Thyroid gland (tissue), 4 donors: Measurements from ENCODE around the gene SLC29A4. TPM values are rescaled to one million over a fixed set of nuclear protein-coding genes. Genes with fewer than 3 reads are reported as not detected.
"Not testable (repeated sequence)": the region's sequence is repeated elsewhere in the genome, so short reads cannot be mapped to it uniquely, and the experiment has no call there.

Experiments
- DNase-seq, 2 donors: peaks; one replicate each; pipeline ENCODE4 v3.0.0-alpha.2; 2019
- H3K27ac ChIP-seq, 3 donors: fragments of 200-600 bp; sonication (generic); 1 replicate in 2 of 3; 2 replicates in 1 of 3; pipeline ENCODE4 v1.5.1; 2016 to 2019; ENCODE audit warnings: mild to moderate bottlenecking in 1 of 3, moderate library complexity in 1 of 3
- H3K27me3 ChIP-seq: fragments of 200-600 bp; sonication (generic); one replicate; pipeline ENCODE4 v1.5.1; 2019
- H3K36me3 ChIP-seq, 2 donors: fragments of 200-600 bp; sonication (generic); one replicate each; pipeline ENCODE4 v1.5.1; 2016 to 2019
- H3K4me1 ChIP-seq, 2 donors: fragments of 200-600 bp; sonication (generic); one replicate each; pipeline ENCODE4 v1.5.1; 2017 to 2019
- H3K4me3 ChIP-seq, 3 donors: fragments of 200-600 bp; sonication (generic); replicated peaks in 1 of 3; 1 replicate in 2 of 3; 2 replicates in 1 of 3; pipeline ENCODE4 v1.5.1; 2016; ENCODE audit warnings: mild to moderate bottlenecking in 1 of 3
- H3K9me3 ChIP-seq: fragments of 200-600 bp; sonication (generic); one replicate; pipeline ENCODE4 v1.5.1; 2017
- POLR2A ChIP-seq, 2 donors: fragments of 450-650 bp; IDR thresholded peaks; one replicate each; pipeline ENCODE4 v1.6.1; 2017; ENCODE audit warnings: antibody characterized with exemption in 2 of 2, mild to moderate bottlenecking in 2 of 2, moderate library complexity in 1 of 2
- WGBS, 2 donors: methylation state at CpG; one replicate each; pipeline ENCODE4 v1.1.5; 2017; 5-methylcytosine and 5-hydroxymethylcytosine counted together
- intact Hi-C: fragments of 100-400 bp; cut with DNase I; formaldehyde crosslinking; loops from one replicate; pipeline ENCODE4 v1.15.1; 2023
- total RNA-seq, 4 donors: library from RNA; depleted of rRNA; stranded (reverse); fragments of >200 nt; gene quantifications; one replicate each; pipeline ENCODE4 v1.2.3, GENCODE V29; 2016
- TF ChIP-seq, protein P1 (sequence below), 6 experiments: fragments of 200-600 bp in 3 of 6; fragments of 450-650 bp in 3 of 6; sonication (generic) in 3 of 6; IDR thresholded peaks; one replicate each; pipeline ENCODE4 v1.5.1; 2016 to 2019; ENCODE audit warnings: antibody characterized with exemption in 6 of 6, mild to moderate bottlenecking in 2 of 6, inconsistent platforms in 1 of 6, moderate library complexity in 1 of 6

SLC29A4 gene
- total RNA-seq, 4 donors from 2014 or later = 8.5 to 23.2 (median 14.4) TPM

DNA sequence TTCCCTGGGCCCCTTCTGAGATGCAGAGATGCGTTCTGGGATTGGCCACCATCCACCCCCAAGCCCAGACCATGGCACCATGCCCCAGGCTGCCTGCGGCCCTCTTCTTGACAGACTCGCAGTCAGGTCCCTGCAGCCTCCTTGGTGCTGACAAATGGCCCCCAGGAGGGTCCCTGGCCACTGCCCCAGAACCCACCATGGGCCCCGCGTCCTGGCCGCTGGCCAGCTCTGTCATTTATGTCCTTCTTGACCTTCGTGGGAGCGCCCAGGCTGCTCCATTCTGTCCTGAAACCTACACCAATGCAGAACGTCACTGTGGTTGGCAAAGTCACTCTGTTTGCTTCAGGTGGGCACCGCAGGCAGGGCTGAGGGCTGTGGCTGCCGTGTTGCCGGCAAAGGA is 39.5 kb upstream of the SLC29A4 start:
- intact Hi-C loops = loop anchor here (10.0 kb wide), 1 partner anchor 122 kb away; no protein-coding TSS in a partner anchor
- 74 to 80% methylated on average over 9 to 12 of the region's 12 CpGs for WGBS, 2 donors
- no peak for DNase-seq

GRCh38 chr7:5248201-5248885 is 34.4 kb upstream of the SLC29A4 start:
- no peaks in the 10 kb centered on the region for H3K27me3 ChIP-seq
- 64 to 72% methylated on average over 13 to 17 of the region's 31 CpGs for WGBS, 2 donors
- no peak overlapping the region for H3K4me3 ChIP-seq
- no peak for TF ChIP-seq POLR2A (IDR thresholded peaks at IDR 0.05)
- TF ChIP-seq, protein P1, sequence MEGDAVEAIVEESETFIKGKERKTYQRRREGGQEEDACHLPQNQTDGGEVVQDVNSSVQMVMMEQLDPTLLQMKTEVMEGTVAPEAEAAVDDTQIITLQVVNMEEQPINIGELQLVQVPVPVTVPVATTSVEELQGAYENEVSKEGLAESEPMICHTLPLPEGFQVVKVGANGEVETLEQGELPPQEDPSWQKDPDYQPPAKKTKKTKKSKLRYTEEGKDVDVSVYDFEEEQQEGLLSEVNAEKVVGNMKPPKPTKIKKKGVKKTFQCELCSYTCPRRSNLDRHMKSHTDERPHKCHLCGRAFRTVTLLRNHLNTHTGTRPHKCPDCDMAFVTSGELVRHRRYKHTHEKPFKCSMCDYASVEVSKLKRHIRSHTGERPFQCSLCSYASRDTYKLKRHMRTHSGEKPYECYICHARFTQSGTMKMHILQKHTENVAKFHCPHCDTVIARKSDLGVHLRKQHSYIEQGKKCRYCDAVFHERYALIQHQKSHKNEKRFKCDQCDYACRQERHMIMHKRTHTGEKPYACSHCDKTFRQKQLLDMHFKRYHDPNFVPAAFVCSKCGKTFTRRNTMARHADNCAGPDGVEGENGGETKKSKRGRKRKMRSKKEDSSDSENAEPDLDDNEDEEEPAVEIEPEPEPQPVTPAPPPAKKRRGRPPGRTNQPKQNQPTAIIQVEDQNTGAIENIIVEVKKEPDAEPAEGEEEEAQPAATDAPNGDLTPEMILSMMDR (IDR thresholded peaks at IDR 0.05) = no peak
- H3K4me1 ChIP-seq = no peaks in the 10 kb centered on the region
- no peak overlapping the region for H3K27ac ChIP-seq
- H3K9me3 ChIP-seq = no peaks in the 10 kb centered on the region
- DNase-seq = no peak
- H3K36me3 ChIP-seq = no peaks in the 10 kb centered on the region
- intact Hi-C loops = loop anchor here (10.0 kb wide), 1 partner anchor 116 kb away; no protein-coding TSS in a partner anchor

More for the DNA sequence above, 39.5 kb upstream of the SLC29A4 start:
- TF ChIP-seq POLR2A (IDR thresholded peaks at IDR 0.05) = no peak
- TF ChIP-seq, protein P1 (IDR thresholded peaks at IDR 0.05) = no peak
- H3K4me3 ChIP-seq = no peak overlapping the region
- no peak overlapping the region for H3K27ac ChIP-seq
- no peaks in the 10 kb centered on the region for H3K9me3 ChIP-seq
- H3K27me3 ChIP-seq = no peaks in the 10 kb centered on the region
- no peaks in the 10 kb centered on the region for H3K36me3 ChIP-seq
- peaks cover 9 to 10% of the 10 kb centered on the region in 2 donors for H3K4me1 ChIP-seq

- H3K27ac ChIP-seq, intact Hi-C loops, H3K27me3 ChIP-seq, H3K4me1 ChIP-seq, H3K36me3 ChIP-seq, DNase-seq, H3K9me3 ChIP-seq, H3K4me3 ChIP-seq: not testable (repeated sequence)
- WGBS, 2 donors = 88 to 90% methylated on average over 8 of the region's 8 CpGs
Measured at GRCh38 chr7:5250787-5251186, 32.0 kb upstream of the SLC29A4 start.

DNA sequence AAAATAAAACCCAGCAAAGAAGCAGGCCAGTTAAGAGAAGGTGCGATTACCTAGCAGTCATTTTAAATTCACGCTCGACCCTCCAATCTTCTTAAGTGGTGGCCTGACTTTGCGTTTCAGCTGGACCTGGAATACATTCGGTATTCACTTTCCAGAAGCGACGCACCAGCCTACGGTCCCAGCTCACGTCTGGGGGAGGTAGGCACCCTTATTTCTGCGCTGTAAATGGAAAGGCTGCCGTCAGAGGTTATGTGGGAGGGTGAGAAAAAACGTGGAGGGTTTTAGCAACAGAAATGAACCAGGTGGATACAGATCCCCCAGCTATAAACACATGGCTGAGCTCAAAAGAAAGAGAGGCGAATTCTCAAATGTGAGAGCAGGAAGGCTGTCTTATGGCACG is 29.2 kb upstream of the SLC29A4 start:
- H3K36me3 ChIP-seq, H3K4me3 ChIP-seq, H3K4me1 ChIP-seq, intact Hi-C loops, H3K27ac ChIP-seq, H3K9me3 ChIP-seq, H3K27me3 ChIP-seq, DNase-seq: not testable (repeated sequence)
- WGBS, 2 donors = 76 to 78% methylated on average over 14 of the region's 14 CpGs

GRCh38 chr7:5254371-5254770 is 28.4 kb upstream of the SLC29A4 start:
- H3K4me3 ChIP-seq, H3K27ac ChIP-seq, intact Hi-C loops, H3K36me3 ChIP-seq, DNase-seq, H3K27me3 ChIP-seq, H3K4me1 ChIP-seq, H3K9me3 ChIP-seq: not testable (repeated sequence)
- WGBS, 2 donors = 77% methylated on average over 9 of the region's 9 CpGs

GRCh38 chr7:5255832-5256231 is 26.9 kb upstream of the SLC29A4 start:
- Histone ChIP-seq H3K36me3 (no peaks in the 10 kb centered on the region), H3K9me3 (no peaks in the 10 kb centered on the region), H3K27me3 (no peaks in the 10 kb centered on the region), H3K4me1 (peaks cover 0 to 4% of the 10 kb centered on the region in 2 donors), H3K4me3 (no peak overlapping the region), H3K27ac (no peak overlapping the region)
- intact Hi-C loops = no loop called here
- WGBS, 2 donors = 74 to 76% methylated on average over 3 of the region's 3 CpGs
- TF ChIP-seq, protein P1 (IDR thresholded peaks at IDR 0.05) = no peak
- TF ChIP-seq POLR2A (IDR thresholded peaks at IDR 0.05) = no peak
- DNase-seq = no peak

GRCh38 chr7:5260530-5261068 is 22.1 kb upstream of the SLC29A4 start:
- H3K36me3 ChIP-seq, DNase-seq, H3K27ac ChIP-seq, intact Hi-C loops, H3K27me3 ChIP-seq, H3K9me3 ChIP-seq, H3K4me3 ChIP-seq: not testable (repeated sequence)
- H3K4me1 ChIP-seq = peaks cover 18 to 28% of the 10 kb centered on the region in 2 donors
- 87 to 93% methylated on average over 15 of the region's 15 CpGs for WGBS, 2 donors
